HG03135 (cell line): ENCODE measurements around the gene ETV5.

Source experiments
- ATAC-seq: cut with Tn5 transposase; IDR thresholded peaks from one replicate; pipeline ENCODE4 v1.9.1; 2021; ENCODE audit warnings: mild to moderate bottlenecking, moderate library complexity; ENCODE audit not compliant: unreplicated experiment

The ETV5 gene

DNA sequence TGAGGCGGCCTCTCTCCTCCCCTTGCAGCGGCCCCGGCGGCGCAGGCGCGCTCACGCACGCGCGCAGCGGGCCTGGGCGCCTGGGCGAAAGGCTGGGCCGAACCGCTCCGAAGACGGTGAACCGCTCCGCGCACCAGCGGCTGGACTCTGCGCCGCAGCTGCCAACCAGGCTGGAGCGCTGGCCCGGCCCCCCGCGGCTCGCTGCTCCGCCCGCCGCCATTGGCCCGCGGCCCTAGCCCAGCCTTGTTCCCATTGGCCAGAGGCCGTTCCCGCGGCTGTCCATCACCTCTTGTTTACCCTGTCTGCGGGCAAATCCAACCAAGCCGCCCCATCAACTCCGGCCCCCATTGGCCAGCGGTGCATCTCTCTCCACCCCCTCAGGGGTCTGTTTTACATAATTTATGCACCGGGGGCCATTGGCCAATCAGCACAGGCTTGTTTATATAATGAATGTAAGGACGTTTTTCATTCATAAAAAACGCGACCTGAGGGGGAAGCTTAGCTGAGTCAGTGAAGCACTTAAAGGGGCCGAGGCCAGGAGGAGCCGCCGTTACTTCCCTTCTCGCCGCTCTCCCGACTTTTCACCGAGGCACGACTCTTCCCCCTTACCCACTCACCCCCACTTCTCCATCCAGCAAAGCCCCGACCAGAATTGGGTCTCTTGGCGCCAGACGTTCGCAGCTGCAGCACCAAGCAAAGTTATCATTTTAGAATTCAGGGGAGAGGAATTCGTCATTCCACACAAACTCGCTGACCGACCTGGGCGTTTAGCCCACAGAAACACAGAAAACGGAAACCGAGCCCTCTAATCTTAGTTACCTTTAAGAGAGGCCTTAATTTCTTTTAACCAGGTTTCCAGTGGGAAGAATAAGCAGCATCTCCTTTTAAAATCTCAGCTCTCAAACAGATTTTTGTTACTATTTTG lies at the start of gene ETV5:
ETV5 (minus strand) TSS at position 149 of the 925 bp plus-strand sequence. CDS start 3,221 bp downstream, outside the sequence.
- ATAC-seq = peak; percentile 96

DNA sequence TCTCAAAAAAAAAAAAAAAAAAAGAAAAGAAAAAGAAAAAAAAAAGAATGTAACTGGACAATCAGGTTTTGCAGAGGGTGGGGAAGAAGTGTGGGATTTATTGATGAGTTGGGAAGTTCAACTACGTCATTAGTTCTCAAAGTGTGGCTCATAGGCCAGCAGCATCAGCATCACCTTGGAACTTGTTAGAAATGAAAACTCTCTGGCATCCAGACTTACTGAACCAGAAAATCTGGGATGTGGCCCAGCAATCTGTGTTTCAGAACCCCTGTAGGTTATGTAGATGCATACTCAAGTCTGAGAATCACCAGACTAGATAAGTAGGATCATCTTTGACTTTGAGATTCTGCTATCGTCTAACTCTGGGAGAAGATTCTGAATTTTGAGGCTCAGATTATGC lies 45.8 kb upstream of the ETV5 start:
- ATAC-seq = no peak

DNA sequence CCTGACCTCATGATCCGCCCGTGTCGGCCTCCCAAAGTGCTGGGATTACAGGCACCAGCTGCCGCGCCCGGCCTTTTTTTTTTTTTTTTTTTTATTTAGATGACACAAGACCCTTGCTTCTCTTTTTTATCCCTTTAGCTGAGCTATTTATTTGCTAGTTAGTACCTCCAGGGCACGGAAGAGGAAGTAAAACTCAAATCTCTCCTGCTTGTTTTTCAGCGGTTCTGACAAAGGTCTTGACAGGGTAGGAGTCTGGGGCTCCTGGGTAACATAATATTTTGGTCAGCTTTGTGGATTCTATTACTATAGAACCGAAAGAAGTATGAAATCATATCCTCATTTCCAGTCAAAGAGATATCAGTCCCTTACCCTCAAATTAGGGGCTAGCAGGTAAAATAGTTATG lies 44.0 kb upstream of the ETV5 start:
- peak; percentile 93 for ATAC-seq

DNA sequence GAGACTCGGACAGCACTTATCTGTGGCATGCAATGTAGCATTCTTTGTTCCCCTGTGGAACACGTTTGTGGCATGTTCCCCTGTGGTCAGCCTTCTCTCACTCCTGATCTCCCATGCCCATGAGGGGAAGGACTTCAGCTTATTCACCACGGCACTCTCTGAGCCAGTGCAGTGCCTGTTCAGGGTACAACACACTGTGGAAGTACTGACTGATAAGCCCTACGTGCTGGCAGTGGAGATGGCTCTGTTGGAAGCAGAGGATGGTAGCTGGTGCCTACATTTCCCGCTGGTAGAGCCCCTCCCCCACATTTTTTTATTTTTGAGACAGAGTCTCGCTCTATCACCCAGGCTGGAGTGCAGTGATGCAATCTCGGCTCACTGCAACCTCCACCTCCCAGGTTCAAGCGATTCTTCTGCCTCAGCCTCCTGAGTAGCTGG lies 43.5 kb upstream of the ETV5 start:
- ATAC-seq = peak; percentile 17

DNA sequence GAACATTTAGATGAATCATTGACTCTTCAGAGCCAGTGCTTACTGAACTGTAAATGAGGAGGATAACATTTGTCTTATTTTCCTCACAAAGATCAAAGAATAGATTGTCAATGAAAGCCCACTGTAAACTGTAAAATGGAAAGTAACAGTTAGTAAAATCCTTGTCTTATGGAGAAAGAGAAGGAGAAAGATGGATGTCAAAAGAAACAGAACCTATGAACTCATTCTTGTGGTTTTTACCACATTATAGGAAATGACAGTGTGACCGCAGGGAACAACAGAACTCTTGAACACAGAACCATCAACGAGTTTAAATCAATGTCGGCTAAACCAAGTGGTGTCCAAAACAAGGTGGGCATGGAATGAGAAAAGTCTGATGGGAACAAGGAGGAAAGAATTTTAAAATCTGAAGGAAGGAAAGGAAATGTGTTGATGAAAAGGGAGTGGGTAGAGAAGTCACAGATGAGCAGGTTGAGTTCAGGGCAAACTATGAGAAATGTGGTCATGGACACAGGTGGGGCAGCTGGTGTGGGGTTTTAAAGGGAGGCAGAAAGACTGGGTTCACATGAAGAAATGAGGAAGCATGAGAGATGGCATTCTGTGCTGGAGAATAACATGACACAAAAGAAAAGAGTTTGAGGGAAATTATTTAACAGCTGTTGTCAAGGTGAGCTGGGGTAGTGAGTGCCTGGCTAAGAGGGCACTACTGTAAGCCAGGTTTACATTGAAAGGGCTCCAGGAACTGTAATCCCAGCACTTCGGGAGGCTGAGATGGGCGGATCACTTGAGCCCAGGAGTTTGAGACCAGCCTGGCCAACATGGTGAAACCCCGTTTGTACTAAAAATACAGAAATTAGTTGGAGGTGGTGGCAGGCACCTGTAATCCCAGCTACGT lies 42.4 kb upstream of the ETV5 start:
- no peak for ATAC-seq

DNA sequence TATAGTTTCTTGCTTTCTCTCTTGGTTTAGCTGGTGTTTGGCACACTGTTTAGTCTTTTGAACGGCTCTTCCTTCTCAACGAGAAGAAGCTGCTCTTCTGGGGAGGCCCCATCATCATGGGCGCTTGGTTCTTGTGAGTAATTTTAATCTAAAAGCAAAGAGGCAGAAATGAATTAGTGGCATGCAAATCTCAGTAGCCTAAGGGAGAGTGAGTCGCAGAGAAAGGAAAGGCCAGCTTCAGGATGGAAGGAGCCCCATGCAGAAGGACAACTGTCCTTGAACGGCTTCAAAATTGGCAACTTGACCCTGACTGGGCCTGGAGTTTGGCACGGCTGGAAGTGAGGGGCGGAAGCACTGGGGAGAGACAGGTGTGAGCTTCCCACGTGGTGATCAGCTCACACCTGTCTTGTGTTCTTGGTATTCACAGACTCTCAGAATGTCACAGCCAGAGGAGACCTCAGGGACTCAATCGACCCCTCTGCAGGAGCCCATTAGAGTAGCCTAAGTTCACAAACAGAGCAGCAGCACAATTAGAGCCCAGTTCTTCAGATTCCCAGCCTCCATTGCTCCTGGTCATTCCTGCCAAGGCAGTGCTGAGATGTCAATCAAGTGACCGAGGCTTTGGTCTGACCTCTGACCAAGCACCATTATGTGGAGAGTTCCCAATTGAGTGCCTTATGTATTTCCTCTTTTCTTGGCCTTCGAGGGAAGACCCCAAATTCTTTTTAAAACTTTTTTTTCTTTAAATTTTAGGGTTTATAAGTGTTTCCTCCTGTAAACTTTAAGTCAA lies 41.3 kb upstream of the ETV5 start:
- ATAC-seq = no peak

DNA sequence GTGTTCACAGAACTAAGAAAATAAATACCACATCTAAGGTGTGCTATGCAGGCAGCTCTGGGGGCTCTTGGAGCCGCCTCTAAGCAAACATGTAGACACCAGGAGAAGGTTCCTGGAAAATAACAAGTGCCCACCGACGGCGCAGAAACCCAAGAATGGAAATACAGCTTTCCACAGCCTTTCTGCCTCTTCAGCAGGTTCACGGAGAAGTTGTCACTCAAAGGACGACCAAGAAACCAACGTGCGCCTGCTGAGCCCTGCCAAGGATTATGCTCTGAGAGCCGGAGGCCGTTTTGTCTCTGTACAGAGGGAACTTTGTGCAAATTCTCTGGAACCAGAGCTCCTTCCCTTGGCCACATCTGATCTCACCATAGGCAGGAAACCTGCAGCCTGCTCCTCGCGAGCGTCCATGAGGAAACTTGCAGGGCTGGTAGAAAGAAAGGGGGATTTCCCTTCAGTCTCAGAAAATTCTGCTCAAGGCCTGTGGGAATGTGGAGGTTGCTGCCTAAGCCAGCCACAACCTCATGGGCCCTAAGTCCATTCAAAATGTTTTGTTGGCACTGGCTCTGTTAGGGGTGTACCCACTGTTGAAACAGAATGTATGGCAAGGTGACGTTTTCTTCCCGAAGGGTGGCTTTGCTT lies 40.6 kb upstream of the ETV5 start:
- no peak for ATAC-seq

DNA sequence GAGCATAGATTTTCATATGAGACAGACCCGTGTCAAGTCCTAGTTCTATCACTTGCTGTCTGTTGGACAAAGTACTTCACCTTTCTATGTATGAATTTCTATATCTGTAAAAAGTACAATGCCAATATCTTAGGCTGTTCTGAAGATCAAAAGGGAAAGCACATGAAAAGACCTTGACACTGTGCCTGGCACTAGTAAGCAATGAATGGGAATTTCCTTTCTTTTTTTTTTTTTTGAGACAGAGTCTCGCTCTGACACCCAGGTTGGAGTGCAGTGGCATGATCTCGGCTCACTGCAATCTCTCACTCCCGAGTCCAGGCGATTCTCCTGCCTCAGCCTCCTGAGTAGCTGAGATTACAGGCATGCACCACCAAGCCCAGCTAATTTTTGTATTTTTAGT lies 35.4 kb upstream of the ETV5 start:
- no peak for ATAC-seq

DNA sequence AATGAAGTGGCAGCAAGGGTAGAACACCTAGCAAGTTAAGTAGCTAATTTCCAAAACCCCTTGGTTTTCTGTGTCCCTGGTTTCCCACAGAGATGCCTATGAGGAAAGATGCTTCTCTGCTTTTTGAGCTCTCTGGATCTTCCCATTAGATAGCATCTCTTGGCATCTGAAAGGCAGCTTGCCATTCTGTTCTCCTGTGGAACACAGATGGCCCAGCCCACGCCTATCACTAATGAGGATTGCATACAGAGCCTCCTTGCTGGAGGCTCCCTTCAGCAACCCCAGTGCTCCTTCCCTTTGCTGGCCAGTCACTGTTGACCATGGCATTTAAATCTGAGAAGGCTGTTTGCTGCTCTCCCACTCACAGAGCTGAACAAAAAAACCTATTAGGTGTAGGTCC lies 34.4 kb upstream of the ETV5 start:
- ATAC-seq = no peak

DNA sequence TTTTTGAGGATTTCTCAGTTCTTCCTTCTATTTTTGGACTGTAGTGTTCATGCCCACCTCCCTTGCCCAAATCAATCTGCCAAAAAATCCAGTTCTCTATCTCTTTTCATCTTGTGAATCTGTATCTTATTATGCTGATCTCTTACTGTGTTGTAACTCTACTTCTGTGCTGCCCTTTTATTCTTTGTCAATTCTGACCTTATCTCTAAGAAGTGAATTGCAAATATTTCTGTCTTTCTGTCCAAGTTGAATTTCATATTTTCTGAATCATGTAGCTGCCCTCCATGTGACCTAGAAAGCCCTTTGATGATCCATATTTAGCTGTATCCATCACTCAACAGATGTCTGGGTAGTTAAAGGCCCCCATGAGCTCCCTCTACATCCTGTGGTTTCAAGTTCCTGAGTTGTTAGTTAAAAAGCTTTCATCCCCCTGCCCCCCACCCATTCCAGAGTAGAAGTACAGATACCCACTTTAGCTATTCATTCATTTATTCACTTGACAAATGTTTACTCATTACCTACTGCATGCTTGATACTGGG lies 33.6 kb upstream of the ETV5 start:
- no peak for ATAC-seq

DNA sequence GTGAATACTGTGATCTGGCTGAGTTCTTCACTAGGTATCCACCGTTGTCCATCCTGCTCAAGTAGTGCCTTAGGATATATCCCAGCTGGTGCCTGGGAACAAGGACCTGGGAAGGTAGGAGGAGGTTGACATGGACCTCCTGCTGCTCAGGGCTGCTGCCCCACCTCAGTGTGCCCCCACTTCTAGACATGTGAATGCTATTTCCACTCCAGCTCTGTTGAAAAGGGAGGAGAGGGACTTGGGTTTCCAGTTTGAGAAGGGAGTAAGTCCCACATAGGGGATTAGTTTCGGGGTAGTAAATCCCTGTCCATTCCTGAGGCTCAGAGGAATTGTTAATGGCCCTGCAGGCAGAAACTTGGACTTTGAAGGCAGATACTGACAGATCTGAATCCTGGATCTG lies 32.9 kb upstream of the ETV5 start:
- no peak for ATAC-seq

DNA sequence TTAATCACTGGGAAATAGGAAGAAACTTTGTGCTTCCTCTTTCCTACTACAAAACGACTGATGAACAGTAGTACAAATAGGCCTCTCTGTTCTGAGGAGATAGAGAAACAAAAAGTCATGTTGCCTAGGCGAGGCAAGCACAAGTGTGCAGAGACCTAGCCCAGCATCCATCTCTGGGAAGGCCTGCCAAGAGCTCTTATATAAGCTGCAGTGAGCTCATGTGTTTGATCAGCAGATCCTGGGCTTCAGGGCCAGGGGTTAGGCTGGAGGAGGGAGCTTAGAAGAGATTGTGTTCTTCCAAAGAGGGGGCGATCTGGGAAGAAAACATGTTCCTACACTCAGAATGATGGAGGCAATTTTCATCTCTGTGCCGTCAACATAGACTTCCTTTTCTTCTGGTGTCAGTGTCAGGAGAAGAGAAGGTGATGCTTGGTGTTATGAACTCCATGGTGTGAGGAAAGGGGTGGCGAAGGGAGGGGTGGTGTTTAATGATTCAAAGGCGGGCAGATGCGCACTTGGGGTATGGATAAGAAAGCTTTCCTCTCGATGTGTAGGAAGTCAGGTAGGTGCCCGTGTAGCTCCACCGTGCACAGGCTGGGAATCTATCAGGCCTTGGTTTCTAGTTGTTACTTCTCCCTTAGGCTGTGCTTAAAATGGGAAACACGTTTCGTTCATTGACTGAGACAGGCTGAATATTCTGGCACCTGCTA lies 29.5 kb upstream of the ETV5 start:
- ATAC-seq = no peak

DNA sequence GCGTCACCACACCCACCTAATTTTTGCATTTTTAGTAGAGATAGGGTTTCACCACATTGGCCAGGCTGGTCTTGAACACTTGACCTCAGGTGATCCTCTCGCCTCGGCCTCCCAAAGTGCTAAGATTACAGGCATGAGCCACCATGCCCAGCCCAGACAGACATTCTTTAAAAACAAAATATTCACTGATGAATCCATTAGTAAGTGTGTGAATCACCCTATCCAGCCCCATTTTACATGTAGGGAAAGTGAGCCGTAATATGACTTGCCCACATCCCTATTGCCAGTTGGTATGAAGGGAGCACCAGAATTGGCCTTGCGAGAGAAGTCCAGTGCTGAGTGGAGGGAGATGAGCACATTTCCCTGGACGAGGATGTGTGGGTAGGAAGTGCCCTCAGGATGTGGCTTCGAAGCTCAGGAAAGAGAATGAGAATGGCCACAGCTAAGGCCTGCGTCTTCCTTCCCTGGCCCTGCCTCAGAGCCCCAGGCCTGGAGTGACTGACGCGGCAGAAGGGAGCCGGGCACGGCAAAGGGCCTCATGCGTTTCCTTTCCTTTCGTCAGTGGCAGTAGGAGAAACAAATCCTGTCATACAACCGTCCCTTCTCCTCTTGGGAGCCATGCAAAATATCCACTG lies 28.3 kb upstream of the ETV5 start:
- no peak for ATAC-seq

DNA sequence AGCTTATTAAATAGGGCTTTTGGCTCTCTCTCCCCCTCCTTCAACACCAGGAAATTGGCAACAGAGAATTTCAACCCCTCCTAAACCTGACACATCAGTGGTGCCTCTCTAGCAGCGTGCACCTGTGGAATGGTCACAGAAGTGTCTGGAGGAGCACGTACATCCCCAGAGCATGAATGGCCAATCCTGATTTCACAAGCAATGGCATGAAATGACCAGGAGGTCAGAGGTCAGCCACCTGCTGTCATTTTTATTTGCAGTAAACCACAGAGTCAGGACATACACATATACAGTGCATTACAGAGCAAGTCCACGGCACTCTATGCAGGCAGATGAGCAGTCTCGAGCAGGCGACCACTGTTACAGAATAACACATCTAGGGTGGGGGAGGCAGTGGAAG lies 25.1 kb upstream of the ETV5 start:
- no peak for ATAC-seq

DNA sequence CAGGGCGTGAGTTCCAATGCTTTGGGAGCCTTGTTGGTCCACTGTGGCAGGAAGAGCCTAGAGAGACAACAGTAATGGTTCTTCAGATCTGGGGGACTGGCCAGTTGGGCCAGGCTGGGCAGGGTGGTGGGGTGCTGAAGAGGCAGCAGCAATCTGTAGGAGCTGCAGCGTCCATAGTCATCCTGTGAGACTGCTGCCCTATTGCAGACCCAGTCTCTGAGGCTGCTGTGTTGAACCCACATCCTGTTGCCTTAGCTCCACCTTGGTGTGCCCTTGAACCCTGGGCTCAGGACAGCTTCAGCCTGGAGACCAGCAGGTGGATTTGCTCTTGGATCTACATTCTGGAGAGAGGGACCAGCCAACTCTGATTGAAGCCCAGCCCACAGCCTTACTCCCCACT lies 23.6 kb upstream of the ETV5 start:
- ATAC-seq = no peak

DNA sequence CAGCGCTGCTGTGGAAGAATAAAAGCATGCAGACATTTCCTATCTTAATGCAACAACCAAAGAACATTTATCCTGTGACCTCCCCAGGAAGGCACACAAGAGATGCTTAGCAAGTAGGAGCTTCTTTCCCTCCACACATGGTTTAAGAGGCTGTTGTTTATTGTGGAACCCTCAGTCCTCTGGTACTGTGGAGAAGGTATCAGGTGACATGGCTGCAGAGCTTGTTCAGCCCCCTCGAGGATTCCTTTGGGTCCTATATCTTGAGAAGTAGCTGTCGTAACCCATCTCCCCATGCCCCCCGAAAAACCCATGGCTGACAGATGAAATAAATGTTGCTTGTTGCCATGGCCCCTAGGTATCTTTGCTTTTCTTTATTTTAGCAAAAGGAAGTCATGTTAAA lies 20.3 kb upstream of the ETV5 start:
- ATAC-seq = no peak

DNA sequence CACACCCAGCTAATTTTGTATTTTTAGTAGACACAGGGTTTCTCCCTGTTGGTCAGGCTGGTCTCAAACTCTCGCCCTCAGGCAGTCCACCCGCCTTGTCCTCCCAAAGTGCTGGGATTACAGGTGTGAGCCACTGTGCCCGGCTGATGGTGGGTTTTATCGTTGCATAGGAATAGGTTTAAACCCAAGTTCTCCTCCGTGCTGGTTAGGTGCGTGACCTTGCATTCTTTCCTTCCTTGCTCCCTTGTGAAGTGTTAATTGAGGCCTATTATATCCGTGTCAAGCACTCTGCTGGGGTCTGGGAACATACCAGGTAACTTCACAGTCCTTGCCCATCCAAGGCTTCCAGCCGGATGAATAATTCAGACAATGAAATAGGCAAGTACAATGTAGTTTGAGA lies 19.3 kb upstream of the ETV5 start:
- no peak for ATAC-seq

DNA sequence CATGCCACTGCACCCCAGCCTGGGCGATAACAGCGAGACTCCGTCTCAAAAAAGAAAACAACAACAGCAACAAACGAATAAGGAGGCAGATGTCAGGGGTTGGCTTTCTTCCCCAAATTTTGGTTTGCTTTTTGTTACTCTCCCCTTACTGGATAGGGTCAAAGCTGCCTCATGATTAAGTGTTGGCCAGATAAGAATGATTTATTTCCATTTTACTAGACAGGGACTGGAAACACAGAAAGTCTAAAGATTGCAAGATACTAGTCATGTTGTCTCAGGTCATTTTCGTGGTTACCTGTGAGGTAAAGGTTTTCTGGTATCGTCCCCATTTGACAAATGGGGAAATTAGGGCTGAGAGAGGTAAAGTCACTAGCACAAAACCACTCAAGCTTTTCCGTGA lies 18.6 kb upstream of the ETV5 start:
- no peak for ATAC-seq

DNA sequence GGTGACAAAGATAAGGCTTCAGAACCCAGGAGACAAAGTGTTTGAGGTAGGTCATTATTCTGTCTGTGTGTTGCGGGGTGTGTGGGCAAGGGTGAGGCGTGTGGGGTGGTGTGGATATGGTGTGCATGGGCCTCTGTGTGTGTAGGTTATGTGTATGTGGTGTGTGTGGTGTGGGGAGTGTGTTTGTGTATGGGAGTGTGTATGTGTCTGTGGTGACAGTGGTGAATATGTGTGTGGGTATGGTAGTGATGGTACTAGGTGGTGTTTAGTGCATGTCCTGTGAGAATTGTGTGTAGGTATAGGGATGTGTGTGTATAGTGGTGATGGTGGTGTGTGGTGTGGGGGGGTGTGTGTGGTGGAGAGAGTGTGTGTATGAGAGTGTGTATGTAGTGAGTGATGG lies 16.2 kb upstream of the ETV5 start:
- no peak for ATAC-seq
